ENCODE data around the gene BCL2L1.

BCL2L1 gene

GRCh38 chr20:31707258-31707615 is 15.4 kb downstream of the BCL2L1 start:
- Mint-ChIP-seq H3K27ac (peak overlapping the region; percentile 75), H3K4me1 (ENCODE audit: low read depth) (peaks cover 58% of the 10 kb centered on the region), H3K36me3 (peaks cover 23% of the 10 kb centered on the region), H3K4me3 (no peak overlapping the region), H3K27me3 (no peaks in the 10 kb centered on the region), H3K9me3 (ENCODE audit: low read depth) (no peaks in the 10 kb centered on the region)

GRCh38 chr20:31706607-31707257 is 15.9 kb downstream of the BCL2L1 start:
- Mint-ChIP-seq H3K9me3 (ENCODE audit: low read depth) (no peaks in the 10 kb centered on the region), H3K27me3 (no peaks in the 10 kb centered on the region), H3K4me1 (ENCODE audit: low read depth) (peaks cover 57% of the 10 kb centered on the region), H3K36me3 (peaks cover 26% of the 10 kb centered on the region), H3K27ac (peak overlapping the region; percentile 75), H3K4me3 (peak overlapping the region; percentile 2)

- H3K9me3 Mint-ChIP-seq (ENCODE audit: low read depth) = no peaks in the 10 kb centered on the region
- H3K4me1 Mint-ChIP-seq (ENCODE audit: low read depth) = peaks cover 54% of the 10 kb centered on the region
- H3K4me3 Mint-ChIP-seq = no peak overlapping the region
- peaks cover 26% of the 10 kb centered on the region for H3K36me3 Mint-ChIP-seq
- no peaks in the 10 kb centered on the region for H3K27me3 Mint-ChIP-seq
- peak overlapping the region; percentile 75 for H3K27ac Mint-ChIP-seq
Observed at GRCh38 chr20:31705598-31706597, 16.8 kb downstream of the BCL2L1 start.

GRCh38 chr20:31705191-31705590 is 17.5 kb downstream of the BCL2L1 start:
- Mint-ChIP-seq H3K36me3 (peaks cover 28% of the 10 kb centered on the region), H3K4me1 (ENCODE audit: low read depth) (peaks cover 56% of the 10 kb centered on the region), H3K27ac (no peak overlapping the region), H3K4me3 (no peak overlapping the region), H3K27me3 (no peaks in the 10 kb centered on the region), H3K9me3 (ENCODE audit: low read depth) (no peaks in the 10 kb centered on the region)

GRCh38 chr20:31704225-31705119 is 18.2 kb downstream of the BCL2L1 start:
- Mint-ChIP-seq H3K36me3 (peaks cover 24% of the 10 kb centered on the region), H3K27ac (peak overlapping the region; percentile 70), H3K4me1 (ENCODE audit: low read depth) (peaks cover 59% of the 10 kb centered on the region), H3K4me3 (no peak overlapping the region), H3K9me3 (ENCODE audit: low read depth) (no peaks in the 10 kb centered on the region), H3K27me3 (no peaks in the 10 kb centered on the region)

- Mint-ChIP-seq H3K4me1 (ENCODE audit: low read depth) (peaks cover 51% of the 10 kb centered on the region), H3K27me3 (no peaks in the 10 kb centered on the region), H3K27ac (peak overlapping the region; percentile 66), H3K9me3 (ENCODE audit: low read depth) (no peaks in the 10 kb centered on the region), H3K36me3 (peaks cover 20% of the 10 kb centered on the region), H3K4me3 (no peak overlapping the region)
Observed at GRCh38 chr20:31701591-31701990, 21.1 kb downstream of the BCL2L1 start.

- H3K27ac Mint-ChIP-seq = peak overlapping the region; percentile 55
- peak overlapping the region; percentile 17 for H3K4me3 Mint-ChIP-seq
- peaks cover 18% of the 10 kb centered on the region for H3K36me3 Mint-ChIP-seq
- H3K9me3 Mint-ChIP-seq (ENCODE audit: low read depth) = no peaks in the 10 kb centered on the region
- no peaks in the 10 kb centered on the region for H3K27me3 Mint-ChIP-seq
- peaks cover 46% of the 10 kb centered on the region for H3K4me1 Mint-ChIP-seq (ENCODE audit: low read depth)
Observed at GRCh38 chr20:31700747-31701146, 21.9 kb downstream of the BCL2L1 start.

GRCh38 chr20:31699801-31700728 is 22.6 kb downstream of the BCL2L1 start:
- H3K9me3 Mint-ChIP-seq (ENCODE audit: low read depth) = no peaks in the 10 kb centered on the region
- peak overlapping the region; percentile 17 for H3K4me3 Mint-ChIP-seq
- H3K27me3 Mint-ChIP-seq = no peaks in the 10 kb centered on the region
- H3K4me1 Mint-ChIP-seq (ENCODE audit: low read depth) = peaks cover 49% of the 10 kb centered on the region
- peak overlapping the region; percentile 55 for H3K27ac Mint-ChIP-seq
- peaks cover 15% of the 10 kb centered on the region for H3K36me3 Mint-ChIP-seq

GRCh38 chr20:31698803-31699718 is 23.6 kb downstream of the BCL2L1 start:
- Mint-ChIP-seq H3K27me3 (no peaks in the 10 kb centered on the region), H3K36me3 (peaks cover 11% of the 10 kb centered on the region), H3K9me3 (ENCODE audit: low read depth) (no peaks in the 10 kb centered on the region), H3K4me3 (no peak overlapping the region), H3K4me1 (ENCODE audit: low read depth) (peaks cover 55% of the 10 kb centered on the region), H3K27ac (peak overlapping the region; percentile 55)

- H3K4me1 Mint-ChIP-seq (ENCODE audit: low read depth) = peaks cover 63% of the 10 kb centered on the region
- H3K27ac Mint-ChIP-seq = peak overlapping the region; percentile 16
- H3K36me3 Mint-ChIP-seq = peaks cover 11% of the 10 kb centered on the region
- no peaks in the 10 kb centered on the region for H3K27me3 Mint-ChIP-seq
- no peaks in the 10 kb centered on the region for H3K9me3 Mint-ChIP-seq (ENCODE audit: low read depth)
- no peak overlapping the region for H3K4me3 Mint-ChIP-seq
Observed at GRCh38 chr20:31698243-31698802, 24.3 kb downstream of the BCL2L1 start.

GRCh38 chr20:31695849-31696804 is 26.5 kb downstream of the BCL2L1 start:
- Mint-ChIP-seq H3K4me3 (no peak overlapping the region), H3K4me1 (ENCODE audit: low read depth) (peaks cover 68% of the 10 kb centered on the region), H3K9me3 (ENCODE audit: low read depth) (no peaks in the 10 kb centered on the region), H3K27me3 (no peaks in the 10 kb centered on the region), H3K36me3 (peaks cover 10% of the 10 kb centered on the region), H3K27ac (peak overlapping the region; percentile 76)

Measured in activated naive CD8-positive, alpha-beta T cell (primary cell).